DOHH2 (cell line): ENCODE results near the gene ANOS1.

ENCODE experiments used
- EZH2phosphoT487 ChIP-seq: fragments of 200-600 bp; sonication (generic); IDR thresholded peaks from 2 replicates; pipeline ENCODE4 v1.6.1; 2017; ENCODE audit warnings: borderline replicate concordance, mild to moderate bottlenecking, antibody characterized with exemption, low read length, moderate library complexity, mixed read lengths
- TF ChIP-seq, protein P1 (sequence below): fragments of 200-600 bp; sonication (generic); IDR thresholded peaks from one replicate; pipeline ENCODE4 v1.5.1; 2014; ENCODE audit warnings: antibody characterized with exemption, mild to moderate bottlenecking, low read depth, low read length; ENCODE audit not compliant: poor library complexity, severe bottlenecking

GRCh38 chrX:8741981-8742380, 10.0 kb upstream of the ANOS1 start:
- TF ChIP-seq EZH2phosphoT487 = no peak
- TF ChIP-seq, protein P1, sequence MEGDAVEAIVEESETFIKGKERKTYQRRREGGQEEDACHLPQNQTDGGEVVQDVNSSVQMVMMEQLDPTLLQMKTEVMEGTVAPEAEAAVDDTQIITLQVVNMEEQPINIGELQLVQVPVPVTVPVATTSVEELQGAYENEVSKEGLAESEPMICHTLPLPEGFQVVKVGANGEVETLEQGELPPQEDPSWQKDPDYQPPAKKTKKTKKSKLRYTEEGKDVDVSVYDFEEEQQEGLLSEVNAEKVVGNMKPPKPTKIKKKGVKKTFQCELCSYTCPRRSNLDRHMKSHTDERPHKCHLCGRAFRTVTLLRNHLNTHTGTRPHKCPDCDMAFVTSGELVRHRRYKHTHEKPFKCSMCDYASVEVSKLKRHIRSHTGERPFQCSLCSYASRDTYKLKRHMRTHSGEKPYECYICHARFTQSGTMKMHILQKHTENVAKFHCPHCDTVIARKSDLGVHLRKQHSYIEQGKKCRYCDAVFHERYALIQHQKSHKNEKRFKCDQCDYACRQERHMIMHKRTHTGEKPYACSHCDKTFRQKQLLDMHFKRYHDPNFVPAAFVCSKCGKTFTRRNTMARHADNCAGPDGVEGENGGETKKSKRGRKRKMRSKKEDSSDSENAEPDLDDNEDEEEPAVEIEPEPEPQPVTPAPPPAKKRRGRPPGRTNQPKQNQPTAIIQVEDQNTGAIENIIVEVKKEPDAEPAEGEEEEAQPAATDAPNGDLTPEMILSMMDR = no peak
